ENCODE measurements around the gene DNM2.

DNM2 gene

GRCh38 chr19:10776900-10777650 lies 59.2 kb downstream of the DNM2 start:
- no peak for DNase-seq (ENCODE audit: low read depth)

GRCh38 chr19:10780368-10780767 lies 62.5 kb downstream of the DNM2 start:
- DNase-seq (ENCODE audit: low read depth) = no peak

GRCh38 chr19:10782795-10783194 lies 64.9 kb downstream of the DNM2 start:
- no peak for DNase-seq (ENCODE audit: low read depth)

- no peak for DNase-seq (ENCODE audit: low read depth)
These were observed 66.4 kb downstream of the DNM2 start for GRCh38 chr19:10784257-10784656.

GRCh38 chr19:10788146-10788545 lies 70.3 kb downstream of the DNM2 start:
- DNase-seq (ENCODE audit: low read depth) = no peak

- no peak for DNase-seq (ENCODE audit: low read depth)
These were observed 72.0 kb downstream of the DNM2 start for GRCh38 chr19:10789866-10790265.

- no peak for DNase-seq (ENCODE audit: low read depth)
These were observed 78.8 kb downstream of the DNM2 start for GRCh38 chr19:10796653-10797052.

- DNase-seq (ENCODE audit: low read depth) = no peak
These were observed 79.2 kb downstream of the DNM2 start for GRCh38 chr19:10797078-10797477.

- peak; percentile 71 for DNase-seq (ENCODE audit: low read depth)
These were observed 79.8 kb downstream of the DNM2 start for GRCh38 chr19:10797541-10798256.

- DNase-seq (ENCODE audit: low read depth) = no peak
These were observed 82.6 kb downstream of the DNM2 start for GRCh38 chr19:10800488-10800887.

- no peak for DNase-seq (ENCODE audit: low read depth)
These were observed 84.6 kb downstream of the DNM2 start for GRCh38 chr19:10802479-10802878.

- no peak for DNase-seq (ENCODE audit: low read depth)
These were observed 85.4 kb downstream of the DNM2 start for GRCh38 chr19:10803252-10803651.

GRCh38 chr19:10805065-10805757 lies 87.3 kb downstream of the DNM2 start:
- no peak for DNase-seq (ENCODE audit: low read depth)

GRCh38 chr19:10805758-10806247 lies 87.9 kb downstream of the DNM2 start:
- DNase-seq (ENCODE audit: low read depth) = no peak

GRCh38 chr19:10808937-10809649 lies 91.2 kb downstream of the DNM2 start:
- no peak for DNase-seq (ENCODE audit: low read depth)

- no peak for DNase-seq (ENCODE audit: low read depth)
These were observed 91.9 kb downstream of the DNM2 start for GRCh38 chr19:10809651-10810285.

GRCh38 chr19:10811391-10812111 lies 93.7 kb downstream of the DNM2 start:
- no peak for DNase-seq (ENCODE audit: low read depth)

GRCh38 chr19:10812196-10812595 lies 94.3 kb downstream of the DNM2 start:
- DNase-seq (ENCODE audit: low read depth) = no peak

- no peak for DNase-seq (ENCODE audit: low read depth)
These were observed 95.1 kb downstream of the DNM2 start for GRCh38 chr19:10812902-10813404.

- DNase-seq (ENCODE audit: low read depth) = no peak
These were observed 97.2 kb downstream of the DNM2 start for GRCh38 chr19:10815007-10815536.
